IMR-90 (cell line): ENCODE data around the gene FZD7. TPM values are rescaled to one million over a fixed set of nuclear protein-coding genes. Genes with fewer than 3 reads are reported as not detected.

Experiments
- ATAC-seq: fragments of 200-7000 bp; cut with Tn5 transposase; 2 replicates; pipeline ENCODE4 v1.9.1; 2020; ENCODE audit warnings: low read depth, mild to moderate bottlenecking, moderate library complexity
- BruUV-seq: library from RNA; stranded (reverse); fragments of 400-500 nt; replicated peaks from 2 replicates; lab custom pipeline; 2021; lab: Mats Ljungman, UMichigan
- CTCF ChIA-PET: fragments of 300-600 bp; formaldehyde crosslinking; extraction: SDS; loops from one replicate; lab custom pipeline; 2021; ENCODE audit warnings: antibody characterized with exemption; lab: Yijun Ruan, JAX
- POLR2A ChIA-PET: fragments of 300-600 bp; sonication (Branson Sonifier 250); formaldehyde crosslinking; loops from one replicate; lab custom pipeline; 2022; ENCODE audit warnings: antibody characterized with exemption; ENCODE audit not compliant: unreplicated experiment; lab: Charles Lee
- DNase-seq: peaks from one replicate; pipeline ENCODE4 v3.0.0; 2013
- H2AFZ ChIP-seq: replicated peaks from 2 replicates; pipeline ENCODE3; 2013; ENCODE audit warnings: low read length, mild to moderate bottlenecking; ENCODE audit not compliant: poor library complexity
- H2AK5ac ChIP-seq: 2 replicates; pipeline ENCODE4 v1.6.1; 2013; ENCODE audit warnings: low read depth, low read length, inconsistent platforms
- H2AK9ac ChIP-seq: replicated peaks from 2 replicates; pipeline ENCODE3; 2013; ENCODE audit warnings: mild to moderate bottlenecking, low read depth, low read length, moderate library complexity; ENCODE audit not compliant: poor library complexity
- H2BK120ac ChIP-seq: 2 replicates; pipeline ENCODE4 v1.6.1; 2013; ENCODE audit warnings: low read depth, low read length, inconsistent platforms
- H2BK15ac ChIP-seq: 3 replicates; pipeline ENCODE4 v1.6.1; 2013; ENCODE audit warnings: low read depth, low read length, inconsistent platforms
- H2BK20ac ChIP-seq: 2 replicates; pipeline ENCODE4 v1.6.1; 2013; ENCODE audit warnings: low read depth, mild to moderate bottlenecking, inconsistent platforms, low read length, moderate library complexity
- H2BK5ac ChIP-seq: 2 replicates; pipeline ENCODE4 v1.6.1; 2013; ENCODE audit warnings: mild to moderate bottlenecking, low read depth, low read length, inconsistent platforms; ENCODE audit not compliant: poor library complexity, severe bottlenecking
- H3K14ac ChIP-seq: replicated peaks from 2 replicates; pipeline ENCODE4 v1.6.1; 2013; ENCODE audit warnings: low read depth, low read length, inconsistent platforms
- H3K18ac ChIP-seq: 2 replicates; pipeline ENCODE4 v1.6.1; 2013; ENCODE audit warnings: low read depth, low read length, control low read depth
- H3K23ac ChIP-seq: 2 replicates; pipeline ENCODE4 v1.6.1; 2013; ENCODE audit warnings: low read depth, low read length, inconsistent platforms
- H3K27ac ChIP-seq: 2 replicates; pipeline ENCODE4 v1.5.1; 2013; ENCODE audit warnings: mild to moderate bottlenecking, control low read depth, low read length; ENCODE audit not compliant: insufficient read depth
- H3K27me3 ChIP-seq: 2 replicates; pipeline ENCODE4 v1.6.1; 2013; ENCODE audit warnings: low read length; ENCODE audit not compliant: control insufficient read depth, insufficient read depth
- H3K36me3 ChIP-seq: 2 replicates; pipeline ENCODE4 v1.6.1; 2013; ENCODE audit warnings: low read length, mixed read lengths; ENCODE audit not compliant: control insufficient read depth, insufficient read depth
- H3K4ac ChIP-seq: 2 replicates; pipeline ENCODE4 v1.6.1; 2013; ENCODE audit warnings: low read depth, low read length, inconsistent platforms
- H3K4me1 ChIP-seq: 2 replicates; pipeline ENCODE4 v1.6.1; 2013; ENCODE audit warnings: low read length, mixed read lengths; ENCODE audit not compliant: control insufficient read depth, insufficient read depth
- H3K4me2 ChIP-seq: 2 replicates; pipeline ENCODE4 v1.6.1; 2013; ENCODE audit warnings: low read depth, mild to moderate bottlenecking, control low read depth, low read length, moderate library complexity
- H3K4me3 ChIP-seq: 2 replicates; pipeline ENCODE4 v1.5.1; 2013; ENCODE audit warnings: low read depth, mild to moderate bottlenecking, control low read depth, low read length, moderate library complexity; ENCODE audit not compliant: insufficient read depth
- H3K56ac ChIP-seq: 2 replicates; pipeline ENCODE4 v1.6.1; 2013; ENCODE audit warnings: low read length, inconsistent platforms; ENCODE audit not compliant: insufficient read depth; ENCODE audit errors: extremely low read depth
- H3K79me1 ChIP-seq, 2 experiments: 2 replicates each; pipeline ENCODE4 v1.6.1; 2013; ENCODE audit warnings: low read length in 2 of 2, inconsistent platforms in 1 of 2, low read depth in 1 of 2
- H3K9ac ChIP-seq: 2 replicates; pipeline ENCODE4 v1.6.1; 2013; ENCODE audit warnings: low read depth, low read length, control low read depth
- H3K9me1 ChIP-seq: 2 replicates; pipeline ENCODE4 v1.6.1; 2013; ENCODE audit warnings: low read length, inconsistent platforms; ENCODE audit not compliant: insufficient read depth
- H3K9me3 ChIP-seq: 2 replicates; pipeline ENCODE4 v1.6.1; 2013; ENCODE audit warnings: low read length; ENCODE audit not compliant: control insufficient read depth, insufficient read depth
- H4K20me1 ChIP-seq: 2 replicates; pipeline ENCODE4 v1.6.1; 2013; ENCODE audit warnings: low read length, inconsistent platforms; ENCODE audit not compliant: insufficient read depth
- H4K5ac ChIP-seq: 2 replicates; pipeline ENCODE4 v1.6.1; 2013; ENCODE audit warnings: mild to moderate bottlenecking, low read depth, low read length, control low read depth
- H4K8ac ChIP-seq, 2 experiments: 2 replicates each; pipeline ENCODE4 v1.6.1; 2013; ENCODE audit warnings: low read depth in 2 of 2, low read length in 2 of 2, control low read depth in 1 of 2, inconsistent platforms in 1 of 2
- H4K91ac ChIP-seq: 2 replicates; pipeline ENCODE4 v1.6.1; 2013; ENCODE audit warnings: low read depth, low read length, inconsistent platforms; ENCODE audit not compliant: insufficient read depth
- BHLHE40 ChIP-seq: fragments of 150-350 bp; IDR thresholded peaks from 2 replicates; pipeline ENCODE4 v1.6.1; 2016; ENCODE audit warnings: mild to moderate bottlenecking, low read depth, low read length
- CEBPB ChIP-seq: IDR thresholded peaks from 2 replicates; pipeline ENCODE4 v1.6.1; 2012; ENCODE audit warnings: low read depth, low read length, improper control_type of control experiment
- CHD1 ChIP-seq: IDR thresholded peaks from 2 replicates; pipeline ENCODE4 v1.6.1; 2012; ENCODE audit warnings: low read depth, low read length, improper control_type of control experiment
- FOS ChIP-seq: fragments of 150-350 bp; IDR thresholded peaks from 2 replicates; pipeline ENCODE4 v1.6.1; 2016; ENCODE audit warnings: low read depth, low read length
- MAFK ChIP-seq: IDR thresholded peaks from 2 replicates; pipeline ENCODE4 v1.6.1; 2012; ENCODE audit warnings: low read depth, low read length, improper control_type of control experiment
- MAZ ChIP-seq: IDR thresholded peaks from 2 replicates; pipeline ENCODE4 v1.6.1; 2012; ENCODE audit warnings: low read depth, mild to moderate bottlenecking, low read length, improper control_type of control experiment, moderate library complexity, borderline replicate concordance
- MXI1 ChIP-seq: IDR thresholded peaks from 2 replicates; pipeline ENCODE4 v1.6.1; 2012; ENCODE audit warnings: low read depth, mild to moderate bottlenecking, low read length, moderate library complexity, borderline replicate concordance
- NFE2L2 ChIP-seq: fragments of 150-350 bp; IDR thresholded peaks from 2 replicates; pipeline ENCODE4 v1.6.1; 2016; ENCODE audit warnings: low read depth, mild to moderate bottlenecking, low read length
- POLR2A ChIP-seq: IDR thresholded peaks from 2 replicates; pipeline ENCODE4 v1.6.1; 2012; ENCODE audit warnings: mild to moderate bottlenecking, low read depth, low read length
- RAD21 ChIP-seq: IDR thresholded peaks from 2 replicates; pipeline ENCODE4 v1.6.1; 2012; ENCODE audit warnings: low read length, improper control_type of control experiment
- RCOR1 ChIP-seq: IDR thresholded peaks from 2 replicates; pipeline ENCODE4 v1.6.1; 2012; ENCODE audit warnings: mild to moderate bottlenecking, low read length, improper control_type of control experiment; ENCODE audit not compliant: insufficient replicate concordance
- RFX5 ChIP-seq: IDR thresholded peaks from 2 replicates; pipeline ENCODE4 v1.8.0; 2012; ENCODE audit warnings: low read depth, mild to moderate bottlenecking, low read length, moderate library complexity
- SMC3 ChIP-seq: fragments of 150-350 bp; IDR thresholded peaks from 2 replicates; pipeline ENCODE4 v1.6.1; 2016; ENCODE audit warnings: low read depth, mild to moderate bottlenecking, antibody characterized with exemption, low read length, moderate library complexity
- WGBS, 2 experiments: methylation state at CpG; one replicate each; pipeline versions ENCODE4 v1.1.5 to v1.1.7; 2013; ENCODE audit warnings: missing lambda C conversion rate in 2 of 2; ENCODE audit not compliant: insufficient read length in 1 of 2; ENCODE audit errors: extremely low coverage in 2 of 2; 5-methylcytosine and 5-hydroxymethylcytosine counted together
- dilution Hi-C: fragments of 300-500 bp; cut with HindIII; formaldehyde crosslinking; loops from one replicate; pipeline ENCODE4 v1.14.3; 2018; ENCODE audit warnings: low sequenced_read_pairs; ENCODE audit not compliant: unreplicated experiment
- in situ Hi-C: fragments of 300-500 bp; cut with MboI; formaldehyde crosslinking; loops from 3 replicates; pipeline ENCODE4 v1.14.3; 2019; ENCODE audit warnings: low sequenced_read_pairs, inconsistent platforms, mixed read lengths
- intact Hi-C: fragments of 100-400 bp; cut with micrococcal nuclease; formaldehyde crosslinking; loops from 2 replicates; pipeline ENCODE4 v1.10.0; 2022
- polyA plus RNA-seq, 3 experiments: library from polyadenylated mRNA; depleted of rRNA; stranded (reverse); fragments of >200 nt; gene quantifications; 2 replicates each; pipeline ENCODE4 v1.2.3, GENCODE V29; 2012; ENCODE audit warnings: low replicate concordance in 1 of 3
- total RNA-seq: library from RNA; depleted of rRNA; stranded (reverse); fragments of >200 nt; gene quantifications from 2 replicates; pipeline ENCODE4 v1.2.3, GENCODE V29; 2012
- TF ChIP-seq, protein P1 (sequence below): conservative IDR thresholded peaks from 2 replicates; pipeline ENCODE4 v1.5.1; 2012; ENCODE audit warnings: mild to moderate bottlenecking, low read depth, low read length, improper control_type of control experiment
- TF ChIP-seq, protein P2 (sequence below): fragments of 150-350 bp; IDR thresholded peaks from 2 replicates; pipeline ENCODE4 v1.6.1; 2017; ENCODE audit warnings: mild to moderate bottlenecking, antibody characterized with exemption, low read length, low read depth
- TF ChIP-seq, protein P3 (sequence below): fragments of 150-350 bp; IDR thresholded peaks from 2 replicates; pipeline ENCODE4 v1.6.1; 2016; ENCODE audit warnings: low read depth, mild to moderate bottlenecking, low read length, moderate library complexity, borderline replicate concordance

FZD7 gene
- total and polyA plus RNA-seq, 2 of the 4 experiments (the other 2 are of a cell fraction), result 62.4 to 90.9 TPM

DNA sequence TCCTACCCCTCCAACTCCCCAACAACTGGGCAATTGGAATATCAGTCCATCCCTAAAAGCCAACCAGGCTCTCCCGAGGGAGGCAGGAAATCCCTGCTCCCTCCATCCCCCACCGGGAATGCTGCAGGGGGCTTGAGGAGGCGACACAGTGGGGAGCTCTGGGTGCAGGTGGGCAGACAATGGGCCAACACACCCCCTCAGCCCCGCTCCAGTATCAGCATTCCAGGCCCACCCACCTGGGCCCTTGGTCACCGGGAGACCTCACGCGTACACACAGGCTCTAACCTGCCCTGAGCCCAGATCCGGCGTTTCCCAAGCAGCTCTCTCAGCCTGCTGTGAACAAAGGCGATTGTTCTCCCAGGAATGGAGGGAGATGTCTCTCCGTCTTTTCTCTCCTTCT lies 37.6 kb upstream of the FZD7 start:
- TF ChIP-seq, protein P1, sequence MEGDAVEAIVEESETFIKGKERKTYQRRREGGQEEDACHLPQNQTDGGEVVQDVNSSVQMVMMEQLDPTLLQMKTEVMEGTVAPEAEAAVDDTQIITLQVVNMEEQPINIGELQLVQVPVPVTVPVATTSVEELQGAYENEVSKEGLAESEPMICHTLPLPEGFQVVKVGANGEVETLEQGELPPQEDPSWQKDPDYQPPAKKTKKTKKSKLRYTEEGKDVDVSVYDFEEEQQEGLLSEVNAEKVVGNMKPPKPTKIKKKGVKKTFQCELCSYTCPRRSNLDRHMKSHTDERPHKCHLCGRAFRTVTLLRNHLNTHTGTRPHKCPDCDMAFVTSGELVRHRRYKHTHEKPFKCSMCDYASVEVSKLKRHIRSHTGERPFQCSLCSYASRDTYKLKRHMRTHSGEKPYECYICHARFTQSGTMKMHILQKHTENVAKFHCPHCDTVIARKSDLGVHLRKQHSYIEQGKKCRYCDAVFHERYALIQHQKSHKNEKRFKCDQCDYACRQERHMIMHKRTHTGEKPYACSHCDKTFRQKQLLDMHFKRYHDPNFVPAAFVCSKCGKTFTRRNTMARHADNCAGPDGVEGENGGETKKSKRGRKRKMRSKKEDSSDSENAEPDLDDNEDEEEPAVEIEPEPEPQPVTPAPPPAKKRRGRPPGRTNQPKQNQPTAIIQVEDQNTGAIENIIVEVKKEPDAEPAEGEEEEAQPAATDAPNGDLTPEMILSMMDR, result no peak
- TF ChIP-seq, protein P2, sequence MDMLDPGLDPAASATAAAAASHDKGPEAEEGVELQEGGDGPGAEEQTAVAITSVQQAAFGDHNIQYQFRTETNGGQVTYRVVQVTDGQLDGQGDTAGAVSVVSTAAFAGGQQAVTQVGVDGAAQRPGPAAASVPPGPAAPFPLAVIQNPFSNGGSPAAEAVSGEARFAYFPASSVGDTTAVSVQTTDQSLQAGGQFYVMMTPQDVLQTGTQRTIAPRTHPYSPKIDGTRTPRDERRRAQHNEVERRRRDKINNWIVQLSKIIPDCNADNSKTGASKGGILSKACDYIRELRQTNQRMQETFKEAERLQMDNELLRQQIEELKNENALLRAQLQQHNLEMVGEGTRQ, result no peak
- TF ChIP-seq RCOR1, result no peak
- TF ChIP-seq, protein P3, sequence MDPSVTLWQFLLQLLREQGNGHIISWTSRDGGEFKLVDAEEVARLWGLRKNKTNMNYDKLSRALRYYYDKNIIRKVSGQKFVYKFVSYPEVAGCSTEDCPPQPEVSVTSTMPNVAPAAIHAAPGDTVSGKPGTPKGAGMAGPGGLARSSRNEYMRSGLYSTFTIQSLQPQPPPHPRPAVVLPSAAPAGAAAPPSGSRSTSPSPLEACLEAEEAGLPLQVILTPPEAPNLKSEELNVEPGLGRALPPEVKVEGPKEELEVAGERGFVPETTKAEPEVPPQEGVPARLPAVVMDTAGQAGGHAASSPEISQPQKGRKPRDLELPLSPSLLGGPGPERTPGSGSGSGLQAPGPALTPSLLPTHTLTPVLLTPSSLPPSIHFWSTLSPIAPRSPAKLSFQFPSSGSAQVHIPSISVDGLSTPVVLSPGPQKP, result no peak
- TF ChIP-seq RAD21, result no peak
- no peak for TF ChIP-seq NFE2L2
- TF ChIP-seq BHLHE40, result no peak
- no peak for TF ChIP-seq MAFK
- no peak for TF ChIP-seq SMC3
- no peak for TF ChIP-seq MXI1
- no peak for TF ChIP-seq POLR2A
- no peak for TF ChIP-seq FOS
- no peak for TF ChIP-seq RFX5
- TF ChIP-seq CHD1, result no peak
- TF ChIP-seq MAZ, result no peak
- TF ChIP-seq CEBPB, result no peak
- Histone ChIP-seq H3K18ac (no peak overlapping the region), H3K9me3 (no peaks in the 10 kb centered on the region), H3K27ac (no peak overlapping the region), H3K14ac (no peak overlapping the region), H4K8ac (no peak overlapping the region), H3K4me1 (peaks cover 6% of the 10 kb centered on the region), H3K9me1 (no peaks in the 10 kb centered on the region; the same call in 1 of the 2 replicates), H2AK9ac (no peak overlapping the region), H3K56ac (no peak overlapping the region), H2BK15ac (no peak overlapping the region), H3K4me2 (no peak overlapping the region), H3K9ac (no peak overlapping the region), H4K5ac (no peak overlapping the region), H2AK5ac (no peak overlapping the region), H3K23ac (no peak overlapping the region), H3K27me3 (no peaks in the 10 kb centered on the region), H2BK120ac (no peak overlapping the region), H3K4ac (no peak overlapping the region), H4K20me1 (no peaks in the 10 kb centered on the region), H4K91ac (no peak overlapping the region), H2AFZ (peak overlapping the region; percentile 35), H3K79me1 (no peaks in the 10 kb centered on the region), H3K36me3 (no peaks in the 10 kb centered on the region), H3K4me3 (no peak overlapping the region), H2BK20ac (no peak overlapping the region), H2BK5ac (no peak overlapping the region)
- POLR2A ChIA-PET, result no interaction called here
- no TSS peak for BruUV-seq
- intact Hi-C loops (no loop called here), in situ Hi-C loops (no loop called here), dilution Hi-C loops (no loop called here)
- WGBS, 2 experiments, result no CpG with 5 or more reads among the region's 11 CpGs
- CTCF ChIA-PET, result no interaction called here
- ATAC-seq (no peak), DNase-seq (no peak)
